Mucosa of gallbladder (tissue), 1 donor: Measurements from ENCODE around the gene MYLK4. TPM values are rescaled to one million over a fixed set of nuclear protein-coding genes. Genes with fewer than 3 reads are reported as not detected.
"Not testable (repeated sequence)": the region's sequence is repeated elsewhere in the genome, so short reads cannot be mapped to it uniquely, and the experiment has no call there.

Experiments
- DNase-seq: peaks from one replicate; pipeline ENCODE4 v3.0.0-alpha.2; 2020; ENCODE audit warnings: low spot score
- total RNA-seq: library from RNA; stranded (reverse); gene quantifications from one replicate; pipeline ENCODE4 v1.2.1, GENCODE V29; 2021
- donor health status: DM: no; HTN: no; CAD: no.

Gene MYLK4
- total RNA-seq, 1 donor from 2014 or later = 0.63 TPM

DNA sequence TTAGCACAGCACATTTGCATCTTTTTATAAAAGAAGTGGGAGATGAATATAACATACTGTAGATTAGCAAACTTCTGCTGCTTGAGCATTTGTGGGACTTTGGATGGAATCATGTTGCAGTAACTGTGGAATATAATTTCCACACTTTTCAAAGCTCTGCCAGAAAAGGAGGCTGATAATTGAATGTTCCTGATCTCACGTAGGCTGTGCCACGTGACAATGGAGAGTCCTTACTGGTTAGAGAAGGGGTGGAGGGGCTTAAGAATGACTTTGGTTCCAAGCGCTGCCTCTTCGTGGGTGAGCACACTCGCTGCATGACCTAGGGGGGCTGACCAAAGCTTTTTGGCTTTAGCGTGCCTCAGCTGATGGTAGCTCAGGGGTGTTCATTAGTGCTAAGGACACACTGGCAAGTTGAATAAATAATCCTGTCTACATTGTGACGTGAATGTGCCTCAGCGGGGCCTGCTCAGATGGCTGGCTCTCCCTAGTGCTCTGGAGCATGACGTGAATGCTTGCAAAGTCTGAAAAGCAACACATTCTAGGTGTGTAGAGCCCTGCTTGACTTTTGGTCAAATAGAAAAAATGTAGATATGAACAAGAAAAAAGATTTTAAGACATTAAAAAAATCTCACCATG is 29.5 kb upstream of the MYLK4 start:
- DNase-seq = no peak

DNA sequence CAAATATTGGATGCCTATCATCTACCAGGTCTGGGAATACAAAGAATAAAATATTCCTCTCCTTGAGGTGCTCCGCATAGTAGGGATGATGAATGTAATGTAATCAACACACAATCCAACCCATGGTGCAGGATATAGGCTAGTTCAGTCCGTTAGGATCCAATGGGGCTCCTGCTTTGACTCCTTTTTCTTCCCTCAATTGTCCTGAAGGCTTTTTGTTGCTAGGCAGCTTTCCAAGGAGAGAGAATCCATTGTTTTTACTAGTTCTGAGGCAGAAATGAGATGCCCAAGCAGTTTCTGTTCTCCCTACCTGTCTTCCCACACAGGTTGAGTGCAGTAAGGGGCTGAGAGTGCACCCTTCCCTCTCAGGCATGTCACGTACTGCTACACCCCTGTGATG is 26.5 kb upstream of the MYLK4 start:
- no peak for DNase-seq

DNA sequence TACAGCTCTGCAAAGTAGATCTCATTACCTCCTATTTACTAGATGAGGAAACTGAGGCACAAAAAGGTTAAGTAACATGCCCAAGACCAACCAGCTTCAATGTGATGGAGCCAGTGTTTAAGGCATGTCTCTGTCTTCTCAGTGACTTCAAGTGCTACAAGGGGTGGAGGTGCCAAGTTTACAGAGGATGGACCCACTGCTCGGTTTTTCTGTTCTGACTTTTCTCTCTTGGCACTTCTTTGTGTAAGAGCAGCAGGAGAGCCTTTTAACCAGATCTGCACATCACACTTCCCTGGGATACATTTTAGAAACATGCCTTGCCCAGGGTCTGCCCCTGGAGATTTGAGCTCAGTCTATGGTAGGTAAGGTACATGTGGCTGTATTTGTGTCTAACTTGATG is 24.3 kb upstream of the MYLK4 start:
- no peak for DNase-seq

DNA sequence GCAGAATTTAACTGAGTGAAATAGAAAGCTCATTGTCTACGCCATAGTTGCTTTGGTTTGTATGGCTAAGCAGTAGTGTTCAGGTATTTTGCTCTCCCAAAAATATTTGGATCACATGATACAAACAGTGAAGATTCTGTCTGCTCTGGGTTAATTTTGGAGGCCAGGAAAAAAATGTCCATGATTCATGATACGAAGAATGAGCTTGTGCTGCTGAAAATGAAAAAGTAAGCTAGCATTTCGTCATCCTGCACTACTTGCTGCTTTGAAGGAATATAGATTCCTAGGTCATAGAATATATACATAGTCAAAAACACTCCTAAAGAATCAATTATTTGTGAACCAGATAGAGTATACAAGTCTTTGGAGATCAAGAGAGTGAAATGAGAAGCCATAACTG is 22.7 kb upstream of the MYLK4 start:
- no peak for DNase-seq

DNA sequence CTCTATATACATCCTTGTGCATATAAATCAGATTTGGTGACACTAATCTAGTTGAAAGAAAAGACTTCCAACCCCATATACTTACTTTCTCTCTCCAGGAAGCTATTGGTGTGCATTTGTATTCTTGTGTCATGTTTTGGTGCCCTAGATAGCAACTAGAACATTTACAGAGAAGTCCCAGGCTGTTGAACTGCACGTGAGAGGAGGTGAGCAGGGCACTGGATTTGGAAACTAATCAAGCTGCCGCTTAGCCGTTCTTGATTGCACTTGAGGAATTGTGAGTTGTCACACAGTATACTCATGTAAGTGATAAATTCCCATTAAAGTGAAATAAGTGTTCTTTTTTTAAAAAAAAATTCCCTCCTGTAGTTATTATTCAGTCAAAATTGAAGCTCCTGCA is 22.1 kb upstream of the MYLK4 start:
- no peak for DNase-seq

DNA sequence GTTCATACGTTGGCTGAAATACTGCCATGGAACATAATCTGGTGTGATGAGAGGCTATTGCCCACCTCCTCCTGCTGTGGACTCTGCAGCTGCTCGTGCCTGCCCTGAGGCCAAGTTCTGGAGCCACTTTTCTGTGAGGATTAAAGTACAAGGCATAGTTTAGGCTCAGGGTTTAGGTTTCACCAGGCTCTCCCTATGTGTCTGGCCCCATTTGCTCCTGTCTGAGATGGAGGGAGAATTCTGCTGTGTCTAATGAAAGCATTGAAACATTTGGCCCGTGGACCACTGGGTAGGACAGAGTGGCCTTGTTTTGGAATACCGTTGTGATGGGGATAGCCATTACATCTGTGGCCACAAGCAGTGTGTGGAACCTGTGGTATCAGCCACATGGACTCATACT is 20.4 kb upstream of the MYLK4 start:
- DNase-seq = no peak

DNA sequence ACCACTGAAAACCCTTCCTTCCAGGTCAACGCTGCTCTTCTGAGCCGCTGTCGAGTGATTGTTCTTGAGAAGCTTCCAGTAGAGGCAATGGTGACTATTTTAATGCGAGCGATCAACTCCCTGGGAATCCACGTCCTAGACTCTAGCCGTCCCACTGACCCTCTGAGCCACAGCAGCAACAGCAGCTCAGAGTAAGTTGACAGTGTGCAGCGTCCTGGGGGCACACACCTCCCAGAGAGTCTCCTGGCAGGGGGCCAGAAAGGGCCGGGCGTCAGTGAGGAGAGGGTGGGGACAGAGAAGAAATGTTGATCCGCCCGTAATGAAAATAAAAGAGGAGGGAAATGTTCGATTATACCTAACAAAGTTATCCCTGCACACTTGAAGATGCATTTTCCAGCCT is 19.4 kb upstream of the MYLK4 start:
- DNase-seq = no peak

DNA sequence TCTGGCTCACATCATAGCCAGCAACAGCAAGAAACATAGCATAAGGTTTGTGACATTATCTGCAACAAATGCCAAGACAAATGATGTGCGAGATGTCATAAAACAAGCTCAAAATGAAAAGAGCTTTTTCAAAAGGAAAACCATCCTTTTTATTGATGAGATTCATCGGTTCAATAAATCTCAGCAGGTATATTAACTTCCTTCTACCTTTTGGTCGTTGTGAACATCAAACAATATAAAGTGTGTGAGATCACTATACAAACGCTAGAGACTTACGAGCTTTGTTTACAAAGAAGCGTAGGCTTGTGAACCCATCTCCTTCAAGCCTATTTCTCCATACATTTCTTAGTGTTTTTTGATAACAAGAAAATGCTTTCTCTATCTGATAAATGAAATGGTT is 18.0 kb upstream of the MYLK4 start:
- DNase-seq = no peak

DNA sequence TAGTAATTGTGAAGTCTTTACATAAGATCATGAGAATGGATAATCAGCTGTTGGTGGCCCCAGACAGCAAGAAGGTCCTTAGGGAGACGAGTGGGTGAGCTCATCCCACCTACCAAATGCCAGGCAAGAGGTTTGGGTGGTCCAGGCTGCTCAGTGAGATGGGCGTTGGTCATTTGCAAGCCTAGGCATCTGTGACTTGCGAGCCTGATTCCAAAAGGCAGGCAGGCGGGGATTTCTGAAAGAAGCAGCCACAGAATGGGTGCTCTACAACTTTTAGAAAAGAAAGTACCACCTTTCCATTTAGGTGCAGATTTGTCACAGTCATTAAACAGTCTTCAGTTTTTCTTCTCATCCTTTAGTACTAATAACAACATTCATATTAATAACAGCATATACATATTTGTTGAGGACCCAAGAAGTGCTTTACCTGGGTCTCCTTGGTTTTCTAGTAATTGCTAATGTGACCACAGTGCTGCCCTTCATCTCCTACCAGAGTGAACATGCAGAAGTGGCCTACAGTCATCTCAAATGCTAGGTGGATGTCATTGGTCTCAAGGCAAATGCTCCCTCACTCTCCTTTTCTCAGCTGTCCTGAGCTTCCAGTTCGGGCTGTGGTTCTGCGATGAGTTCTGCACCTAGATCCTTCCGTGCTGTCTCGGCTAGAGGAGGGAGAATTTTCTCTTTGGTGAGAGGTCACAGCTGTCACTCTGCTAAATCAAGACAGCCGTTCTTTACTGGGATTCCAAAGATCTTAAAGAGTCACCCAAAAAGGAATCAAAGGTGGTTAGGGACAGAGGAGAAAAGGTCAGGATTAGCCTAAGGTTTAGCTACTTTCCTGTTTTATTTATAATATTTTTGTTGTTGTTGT is 17.2 kb upstream of the MYLK4 start:
- DNase-seq = no peak

DNA sequence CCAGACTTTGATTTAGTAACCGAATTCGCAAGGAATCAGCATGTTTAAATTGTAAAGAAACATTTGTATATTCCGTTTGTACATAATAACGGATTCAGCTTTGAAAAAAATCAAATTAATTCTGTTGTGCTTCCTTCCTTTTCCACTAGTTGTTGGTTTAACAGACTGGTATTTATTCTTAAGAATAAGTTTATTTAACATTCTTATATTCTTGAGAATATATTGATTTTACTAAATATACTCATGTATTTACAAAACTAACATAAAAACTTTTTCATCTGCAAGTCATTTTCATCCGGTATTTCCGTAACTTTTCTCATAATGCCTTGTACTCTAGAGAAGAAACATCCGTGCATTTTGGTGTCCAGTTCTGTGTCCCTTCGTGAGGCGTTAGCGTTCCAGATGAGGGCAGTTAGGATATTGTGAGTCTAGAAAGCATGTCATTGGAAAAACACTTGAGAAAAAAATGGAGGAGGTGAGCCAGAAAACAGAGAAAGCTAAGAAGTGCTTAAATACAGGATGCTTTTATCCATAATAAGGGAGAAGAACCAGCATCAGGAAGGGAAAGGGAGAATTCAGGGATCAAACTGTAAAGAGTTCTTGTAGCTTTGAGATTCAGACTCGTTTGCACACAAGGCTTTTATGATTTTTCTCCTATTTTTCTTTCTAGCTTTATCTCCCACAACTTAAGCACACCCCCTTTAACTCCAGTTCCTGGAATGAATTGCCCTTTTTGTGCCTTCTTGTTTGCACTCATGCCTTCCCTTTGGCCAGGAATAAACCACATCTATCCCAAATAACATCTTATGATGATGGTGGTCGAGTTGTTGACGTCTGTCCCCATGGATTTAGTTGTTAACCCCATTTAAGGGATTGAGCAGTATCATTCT is 16.3 kb upstream of the MYLK4 start:
- DNase-seq = no peak

DNA sequence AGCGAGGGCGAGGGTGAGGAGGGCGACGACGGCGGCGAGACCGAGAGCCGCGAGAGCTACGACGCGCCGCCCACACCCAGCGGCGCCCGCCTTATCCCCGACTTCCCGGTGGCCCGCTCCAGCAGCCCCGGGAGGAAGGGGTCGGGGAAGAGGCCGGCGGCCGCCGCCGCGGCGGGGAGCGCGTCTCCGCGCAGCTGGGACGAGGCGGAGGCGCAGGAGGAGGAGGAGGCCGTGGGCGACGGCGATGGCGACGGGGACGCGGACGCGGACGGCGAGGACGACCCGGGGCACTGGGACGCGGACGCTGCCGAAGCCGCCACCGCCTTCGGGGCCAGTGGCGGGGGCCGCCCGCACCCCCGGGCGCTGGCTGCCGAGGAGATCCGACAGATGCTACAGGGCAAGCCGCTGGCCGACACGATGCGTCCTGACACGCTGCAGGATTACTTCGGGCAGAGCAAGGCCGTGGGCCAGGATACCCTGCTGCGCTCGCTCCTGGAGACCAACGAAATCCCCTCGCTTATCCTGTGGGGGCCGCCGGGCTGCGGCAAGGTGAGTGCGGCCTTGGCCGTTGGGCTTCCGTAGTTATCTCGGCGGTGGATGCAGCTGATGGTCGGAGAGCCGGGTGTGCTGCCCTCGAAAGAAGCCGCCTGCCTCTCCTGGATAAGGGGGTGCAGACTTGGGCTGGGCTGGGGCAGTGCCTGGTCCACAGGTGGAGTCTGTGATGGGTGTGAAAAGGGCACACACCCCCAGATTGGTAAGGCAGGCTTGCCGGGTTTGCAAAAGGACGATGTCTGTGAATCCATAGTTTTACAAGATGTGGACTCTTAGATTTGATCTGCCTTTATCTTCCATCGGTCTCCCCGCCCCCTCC is 15.4 kb upstream of the MYLK4 start:
- no peak for DNase-seq

DNA sequence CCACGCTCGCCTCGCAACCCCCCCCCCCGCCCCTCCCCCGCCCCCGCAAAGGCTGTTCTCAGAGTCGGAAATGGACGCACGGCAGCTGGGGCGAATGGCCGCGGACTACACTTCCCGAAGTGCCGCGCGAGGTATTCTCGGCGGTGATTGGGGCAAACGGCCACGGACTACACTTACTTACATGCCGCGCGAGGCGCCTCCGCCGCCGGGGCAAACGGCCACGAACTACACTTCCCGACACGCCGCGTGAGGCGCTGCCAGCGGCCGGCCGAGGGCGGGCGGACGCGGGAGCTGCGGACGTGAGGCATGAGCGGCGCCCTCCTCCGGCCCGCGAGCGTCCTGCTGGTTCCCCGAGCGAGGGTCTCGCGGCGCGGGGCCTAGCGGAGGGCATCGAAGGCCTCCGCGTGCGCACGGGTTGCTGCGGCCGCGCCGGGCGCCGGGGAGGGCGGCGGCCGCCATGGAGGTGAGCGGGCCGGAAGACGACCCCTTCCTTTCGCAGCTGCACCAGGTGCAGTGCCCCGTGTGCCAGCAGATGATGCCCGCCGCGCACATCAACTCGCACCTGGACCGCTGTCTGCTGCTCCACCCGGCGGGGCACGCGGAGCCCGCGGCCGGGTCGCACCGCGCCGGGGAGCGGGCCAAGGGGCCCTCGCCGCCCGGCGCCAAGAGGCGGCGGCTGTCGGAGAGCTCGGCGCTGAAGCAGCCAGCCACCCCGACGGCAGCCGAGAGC is 14.6 kb upstream of the MYLK4 start, which contains the start of gene WRNIP1:
WRNIP1 (plus strand) TSS at position 228 of the 730 bp plus-strand sequence; CDS start at position 458, 230 bp downstream.
- DNase-seq = peak; percentile 99

DNA sequence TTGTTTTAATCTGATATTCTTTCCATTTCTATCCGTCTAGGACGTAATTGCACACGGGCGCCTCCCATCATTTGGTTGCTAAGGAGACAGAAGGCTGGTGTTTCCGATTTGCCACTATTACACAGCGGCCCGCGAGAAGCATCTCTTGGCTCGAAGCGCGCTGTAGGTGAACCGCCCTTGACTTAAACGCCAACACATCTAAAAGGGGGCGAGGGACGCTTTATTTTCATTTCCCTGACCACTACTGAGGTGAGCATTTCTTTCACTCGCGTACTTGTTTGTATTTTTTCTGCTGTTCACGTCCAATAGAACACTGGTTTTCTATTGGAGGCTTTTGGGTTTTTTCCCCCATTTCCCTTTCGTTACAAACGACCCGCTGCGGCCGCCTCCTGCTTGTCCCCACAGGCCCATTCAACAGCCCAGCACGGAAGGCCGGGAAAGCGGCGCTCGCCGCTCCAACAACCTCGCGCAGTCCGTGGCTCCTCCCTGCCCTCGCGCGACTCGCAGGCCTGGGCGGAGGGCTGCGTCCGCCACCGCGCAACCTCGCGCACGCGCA is 14.0 kb upstream of the MYLK4 start:
- DNase-seq = peak; percentile 54

DNA sequence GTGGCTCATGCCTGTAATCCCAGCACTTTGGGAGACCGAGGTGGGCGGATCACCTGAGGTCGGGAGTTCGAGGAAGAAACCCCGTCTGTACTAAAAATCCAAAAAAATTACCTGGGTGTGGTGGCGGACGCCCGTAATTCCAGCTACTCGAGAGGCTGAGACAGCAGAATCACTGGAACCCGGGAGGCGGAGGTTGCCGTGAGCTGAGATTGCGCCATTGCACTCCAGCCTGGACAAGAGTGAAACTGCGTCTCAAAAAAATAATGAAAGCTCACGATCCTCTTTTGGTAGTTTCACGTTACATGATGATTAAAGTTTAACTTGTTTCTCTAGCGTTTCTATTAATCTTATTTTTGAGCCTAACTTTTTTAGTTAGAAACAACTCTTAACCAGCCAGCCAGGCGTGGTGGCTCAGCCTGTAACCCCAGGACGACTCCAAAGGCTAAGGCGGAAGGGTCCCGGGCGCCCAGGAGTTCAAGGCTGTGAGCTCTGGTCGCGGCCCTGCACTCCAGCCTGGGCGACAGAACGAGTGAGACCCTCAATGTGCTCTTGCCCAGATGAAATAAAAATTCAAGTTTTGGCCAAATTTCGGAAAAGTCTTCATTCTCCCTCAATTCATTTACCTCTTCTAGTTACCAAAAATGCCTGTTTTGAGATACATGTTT is 13.3 kb upstream of the MYLK4 start:
- DNase-seq = no peak

DNA sequence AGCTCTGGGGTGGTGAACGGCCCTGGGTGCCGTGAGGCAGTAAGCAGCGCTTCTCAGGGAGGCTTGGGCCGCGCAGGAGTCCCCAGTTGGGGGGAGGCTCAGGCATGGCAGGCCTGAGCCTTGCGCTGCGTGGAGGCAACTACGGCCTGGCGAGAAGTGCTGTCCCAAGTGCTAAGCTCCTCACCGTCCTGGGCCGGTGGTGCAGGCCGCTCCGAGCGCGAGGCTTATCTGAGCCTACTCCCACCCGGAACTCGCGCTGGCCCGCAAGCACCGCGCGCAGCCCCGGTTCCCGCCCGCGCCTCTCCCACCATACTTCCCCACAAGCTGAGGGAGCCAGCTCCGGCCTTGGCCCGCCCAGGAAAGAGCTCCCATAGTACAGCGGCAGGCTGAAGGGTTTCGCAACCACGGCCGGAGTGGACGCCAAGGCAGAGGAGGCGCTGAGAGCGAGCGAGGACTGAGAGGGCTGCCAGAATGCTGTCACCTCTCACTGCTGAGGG is 12.7 kb upstream of the MYLK4 start:
- DNase-seq = no peak

DNA sequence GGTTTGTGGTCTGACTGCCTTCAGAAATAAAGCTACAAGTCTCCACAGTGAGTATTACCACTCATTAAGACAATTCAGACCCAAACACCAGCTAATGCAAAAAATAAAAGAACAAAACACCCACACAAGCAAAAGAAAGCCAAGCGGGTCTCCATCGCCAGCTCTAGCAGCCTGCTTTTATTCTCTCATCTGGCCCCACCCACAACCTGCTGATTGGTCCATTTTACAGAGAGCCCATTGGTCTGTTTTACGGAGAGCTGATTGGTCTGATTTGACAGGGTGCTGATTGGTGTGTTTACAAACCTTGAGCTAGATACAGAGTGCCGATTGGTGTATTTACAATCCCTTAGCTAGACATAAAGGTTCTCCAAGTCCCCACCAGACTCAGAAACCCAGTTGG is 12.1 kb upstream of the MYLK4 start:
- DNase-seq = not testable (repeated sequence)

DNA sequence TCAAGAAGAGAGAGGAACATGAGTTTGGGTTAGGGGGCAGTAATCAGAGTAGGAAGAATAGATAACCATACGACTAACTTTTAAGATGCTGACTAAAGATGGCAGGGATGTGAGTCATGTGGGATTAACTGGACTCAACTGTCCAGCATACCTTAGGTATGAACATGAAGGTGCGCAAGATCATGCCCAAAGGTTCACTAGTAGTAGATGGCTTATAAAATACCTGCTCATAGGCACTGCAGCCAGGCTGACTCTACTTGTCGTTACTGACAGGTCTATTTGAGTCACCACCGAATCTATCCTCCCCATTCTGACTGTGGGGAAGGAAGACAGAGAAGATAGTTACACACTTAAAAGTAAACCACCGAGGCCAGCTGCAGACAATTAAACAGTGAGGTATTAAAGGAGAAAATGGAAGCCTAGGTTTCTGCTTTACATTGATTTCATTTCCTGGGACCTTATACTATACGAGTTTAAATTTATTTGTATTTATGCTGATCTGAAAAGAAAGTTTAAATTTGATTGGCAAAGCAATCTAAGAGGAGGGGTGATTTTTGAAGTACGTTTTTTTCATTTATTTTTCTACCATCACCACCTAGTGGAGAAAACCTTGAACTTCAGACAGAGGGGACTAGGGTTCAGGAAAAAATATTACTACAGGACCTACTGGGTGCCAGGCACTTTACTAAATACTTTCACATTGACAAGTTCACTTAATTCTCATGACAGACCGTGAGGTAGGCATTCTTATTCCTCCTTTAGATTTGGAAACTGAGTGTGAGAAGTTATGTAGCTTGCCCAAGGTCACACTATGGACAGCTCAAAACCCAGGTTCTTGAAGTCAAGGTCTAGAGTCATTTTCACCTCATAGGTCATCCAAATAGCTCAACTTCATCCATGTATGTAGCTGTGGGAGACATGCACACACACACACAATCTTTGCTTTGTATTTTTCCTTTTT is 10.4 kb upstream of the MYLK4 start:
- DNase-seq = no peak

DNA sequence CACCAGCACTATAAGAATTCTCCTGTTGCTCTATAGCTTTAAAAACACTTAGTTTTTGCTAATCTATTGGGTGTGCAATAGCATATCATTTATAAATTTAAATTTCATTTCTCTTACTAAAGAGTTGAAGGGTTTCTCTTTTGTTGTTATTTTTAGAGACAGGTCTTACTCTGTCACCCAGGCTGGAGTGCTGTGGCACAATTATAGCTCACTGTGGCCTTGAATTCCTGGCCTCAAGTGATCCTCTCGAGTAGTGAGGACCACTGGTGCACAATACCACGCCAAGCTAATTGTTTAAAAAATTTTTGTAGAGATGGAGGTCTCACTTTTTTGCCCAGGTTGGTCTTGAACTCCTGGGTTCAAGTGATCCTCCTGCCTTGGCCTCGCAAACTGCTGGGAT is 8.3 kb upstream of the MYLK4 start:
- no peak for DNase-seq
